GM13977 (cell line): ENCODE data around the gene MRPL43.
"Not testable (repeated sequence)": the region's sequence is repeated elsewhere in the genome, so short reads cannot be mapped to it uniquely, and the experiment has no call there.

Source experiments
- DNase-seq: peaks from one replicate; pipeline ENCODE4 v3.0.0; 2012; ENCODE audit warnings: low spot score
- CTCF ChIP-seq: IDR thresholded peaks from 2 replicates; pipeline ENCODE4 v1.5.1; 2012; ENCODE audit warnings: mild to moderate bottlenecking, control low read depth; ENCODE audit not compliant: insufficient read depth; ENCODE audit errors: extremely low read depth, missing control alignments
- in situ Hi-C: fragments of 300-500 bp; cut with MboI; formaldehyde crosslinking; loops from one replicate; pipeline ENCODE4 v1.12.0; 2022; ENCODE audit warnings: low sequenced_read_pairs, low pct_unique_long_range_greater_than_20kb, mixed read lengths, inconsistent platforms; ENCODE audit not compliant: unreplicated experiment

Gene MRPL43

GRCh38 chr10:100986952-100987684 is at the start of gene MRPL43, which contains the start of gene TWNK:
MRPL43 (minus strand) TSS chr10:100987497; CDS start chr10:100987443, 54 bp downstream.
TWNK (plus strand) TSS chr10:100987543; CDS start chr10:100988211, 668 bp downstream.
- in situ Hi-C loops = no loop called here
- DNase-seq = peak; percentile 92
- no peak for TF ChIP-seq CTCF

GRCh38 chr10:101036726-101037125 is 49.4 kb upstream of the MRPL43 start:
- no peak for TF ChIP-seq CTCF
- in situ Hi-C loops = no loop called here
- DNase-seq = no peak

DNA sequence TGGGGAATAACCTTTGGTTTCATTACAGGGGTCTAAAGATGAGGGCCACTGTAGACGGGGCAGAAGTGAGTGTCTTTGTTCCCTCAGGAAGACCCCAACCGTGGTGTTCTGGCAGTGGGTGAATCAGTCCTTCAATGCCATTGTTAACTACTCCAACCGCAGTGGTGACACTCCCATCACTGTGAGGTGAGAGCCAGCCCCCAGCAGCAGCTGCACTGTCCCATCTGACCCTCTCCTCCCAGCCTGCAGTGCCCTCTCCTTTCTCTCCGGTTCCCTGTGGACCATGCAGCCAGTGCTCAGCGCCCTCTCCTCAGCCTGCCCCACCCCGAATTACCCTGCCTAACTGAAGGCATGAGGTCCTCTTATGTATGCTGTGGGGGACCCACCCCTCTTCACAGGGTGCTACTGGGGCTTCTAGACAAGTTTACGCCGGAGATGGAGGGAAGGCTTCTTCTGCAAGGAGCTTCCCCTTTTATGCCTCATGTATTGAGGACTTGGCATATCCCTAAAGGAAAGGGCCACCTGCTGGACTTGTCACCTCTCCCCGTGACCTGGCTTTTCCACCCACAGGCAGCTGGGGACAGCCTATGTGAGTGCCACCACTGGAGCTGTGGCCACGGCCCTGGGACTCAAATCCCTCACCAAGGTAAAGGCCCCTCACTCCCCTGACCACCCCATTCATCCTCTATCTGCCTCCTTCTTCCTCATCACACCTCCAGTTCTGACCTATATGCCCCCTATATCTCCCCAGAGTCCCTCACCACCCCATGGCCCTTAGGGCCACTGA is 48.8 kb upstream of the MRPL43 start:
- in situ Hi-C loops = no loop called here
- no peak for TF ChIP-seq CTCF
- no peak for DNase-seq

DNA sequence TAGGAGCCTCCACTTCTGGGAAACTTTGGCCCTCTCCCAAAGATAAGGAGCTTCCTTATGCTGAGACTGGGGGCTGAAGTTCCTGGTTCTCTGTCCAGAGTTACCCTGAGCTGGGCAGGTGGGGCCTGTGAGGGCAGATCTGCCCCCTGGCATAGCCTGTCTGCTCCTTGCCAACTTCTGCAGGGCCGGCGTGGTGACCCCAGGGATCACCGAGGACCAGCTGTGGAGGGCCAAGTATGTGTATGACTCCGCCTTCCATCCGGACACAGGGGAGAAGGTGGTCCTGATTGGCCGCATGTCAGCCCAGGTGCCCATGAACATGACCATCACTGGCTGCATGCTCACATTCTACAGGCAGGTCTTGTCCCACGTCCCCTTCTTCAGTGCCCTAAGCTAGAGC is 48.0 kb upstream of the MRPL43 start:
- in situ Hi-C loops = no loop called here
- DNase-seq = no peak
- no peak for TF ChIP-seq CTCF

DNA sequence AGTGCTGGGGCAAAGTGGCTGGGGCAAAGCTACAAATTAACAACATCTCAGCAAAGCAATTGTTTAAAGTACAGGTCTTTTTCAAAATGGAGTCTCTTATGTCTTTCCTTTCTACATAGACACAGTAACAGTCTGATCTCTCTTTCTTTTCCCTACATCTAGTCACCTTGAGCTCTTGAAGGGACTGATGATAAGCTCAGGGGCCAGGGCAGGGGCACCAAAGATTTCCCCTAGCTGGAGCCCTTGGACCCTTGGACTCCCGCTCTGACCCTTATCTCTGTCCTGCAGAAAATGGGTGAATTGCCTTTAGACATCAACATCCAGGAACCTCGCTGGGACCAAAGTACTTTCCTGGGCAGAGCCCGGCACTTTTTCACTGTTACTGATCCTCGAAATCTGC is 47.1 kb upstream of the MRPL43 start:
- in situ Hi-C loops, DNase-seq: not testable (repeated sequence)

GRCh38 chr10:101033276-101033675 is 46.0 kb upstream of the MRPL43 start:
- in situ Hi-C loops = no loop called here
- TF ChIP-seq CTCF = no peak
- no peak for DNase-seq
